RCC 7860 (cell line): ENCODE results near the gene BTBD9.

ENCODE experiments used
- DNase-seq: peaks from one replicate; pipeline ENCODE4 v3.0.0-alpha.2; 2015; ENCODE audit warnings: low spot score
- FAIRE-seq: peaks from 2 replicates; lab custom pipeline; 2012; peaks lifted over from hg19 to GRCh38; lab: Jason Lieb, UNC

Gene BTBD9

DNA sequence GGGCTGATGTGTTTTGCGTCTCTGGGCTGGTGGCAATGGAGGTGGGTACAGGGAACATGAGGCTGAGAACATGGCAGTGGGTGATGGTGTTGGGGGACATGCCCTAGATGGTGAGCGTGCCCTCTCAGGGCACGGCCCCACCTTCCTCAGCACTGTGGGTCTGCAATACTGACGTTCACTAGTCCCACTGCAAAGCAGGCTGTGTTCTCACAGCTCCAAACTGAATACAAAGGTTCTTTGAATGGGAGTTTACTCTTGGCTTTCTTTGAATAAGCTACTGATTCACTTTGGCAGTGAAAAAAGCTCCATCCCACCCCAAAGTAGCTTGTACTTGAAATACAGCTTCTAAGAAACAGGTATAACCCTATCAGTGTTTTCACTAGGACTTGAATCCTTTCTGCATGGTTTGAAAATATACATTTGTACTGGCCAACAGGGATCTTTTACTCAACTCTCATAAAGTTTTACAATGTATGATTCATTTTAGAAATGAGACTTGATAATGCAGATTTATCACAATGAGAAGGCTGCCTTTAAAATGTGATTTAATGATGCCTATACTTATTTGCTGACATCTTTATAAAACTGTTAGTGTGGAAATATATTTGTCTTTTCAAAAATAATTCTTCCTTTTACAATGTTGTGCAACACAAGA, 419.5 kb downstream of the BTBD9 start:
- no peak for FAIRE-seq
- no peak for DNase-seq

DNA sequence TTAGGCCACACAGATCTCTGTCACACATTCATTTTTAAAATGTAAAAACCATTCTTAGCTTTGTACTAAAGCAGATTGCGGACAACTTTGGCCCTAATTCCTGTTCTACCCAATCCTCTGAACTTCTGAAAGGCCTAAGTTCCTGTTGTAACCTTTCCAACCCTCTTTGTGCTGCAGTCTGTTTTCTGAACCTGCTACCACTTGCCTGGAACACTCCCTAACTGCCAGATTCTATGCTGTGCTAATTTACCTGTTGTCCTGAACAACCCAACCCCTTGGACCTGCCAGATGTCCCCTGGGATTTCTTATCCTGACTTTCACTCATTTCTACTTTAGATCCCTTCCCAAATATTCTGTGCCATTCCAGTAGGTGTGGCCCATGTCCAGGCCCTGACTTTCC, 421.5 kb downstream of the BTBD9 start:
- DNase-seq (no peak), FAIRE-seq (no peak)

DNA sequence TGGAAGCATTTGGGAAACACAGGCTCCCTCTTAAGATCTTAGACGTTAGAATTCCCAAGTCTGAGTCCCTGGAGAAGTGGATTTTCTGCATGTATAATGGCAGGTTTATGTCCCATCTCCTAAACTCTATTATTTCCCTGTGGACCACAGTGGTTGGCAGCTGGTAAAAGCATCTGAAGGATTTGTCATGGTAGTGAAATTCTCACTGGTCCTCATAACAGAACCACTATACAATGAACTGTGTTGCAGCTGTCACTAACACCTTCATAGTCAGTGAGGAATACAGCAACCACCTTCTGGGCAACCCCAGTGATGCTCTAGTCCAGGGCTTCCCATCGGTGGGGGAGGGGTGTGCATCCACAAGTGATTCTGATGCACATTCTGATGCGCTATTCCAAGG, 423.3 kb downstream of the BTBD9 start:
- no peak for FAIRE-seq

DNA sequence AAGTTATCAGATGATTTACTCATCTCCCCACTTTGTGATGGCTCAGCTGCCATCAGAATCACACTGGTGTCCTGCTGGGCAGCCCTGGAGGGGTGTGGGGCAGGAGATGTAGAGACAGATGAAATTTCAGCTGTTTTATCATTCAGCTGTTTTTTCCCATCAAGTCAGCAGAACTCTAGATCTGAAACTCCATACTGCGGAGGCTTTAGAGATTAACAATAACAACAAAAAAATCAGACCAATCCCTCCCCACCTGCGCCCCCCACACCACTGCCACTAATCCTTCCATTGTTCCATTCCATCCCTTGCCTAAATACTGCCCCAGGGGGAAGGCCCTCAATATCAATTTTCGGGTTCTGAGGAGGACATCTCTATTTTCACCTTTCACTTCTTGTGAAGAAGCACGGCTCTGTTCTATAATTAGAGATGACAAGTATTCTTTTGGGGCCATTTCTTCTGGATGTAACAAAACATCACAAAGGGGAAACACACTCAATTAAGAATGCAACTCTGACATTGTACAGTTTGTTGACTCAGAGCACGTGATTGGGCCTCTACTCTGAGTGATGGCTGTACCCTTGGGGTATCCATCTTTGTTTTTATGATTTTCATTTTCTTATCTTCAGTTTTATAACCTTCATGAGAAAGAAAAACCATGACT, 423.9 kb downstream of the BTBD9 start:
- DNase-seq (no peak), FAIRE-seq (no peak)

More for the DNA sequence above, 423.3 kb downstream of the BTBD9 start:
- DNase-seq, result no peak

DNA sequence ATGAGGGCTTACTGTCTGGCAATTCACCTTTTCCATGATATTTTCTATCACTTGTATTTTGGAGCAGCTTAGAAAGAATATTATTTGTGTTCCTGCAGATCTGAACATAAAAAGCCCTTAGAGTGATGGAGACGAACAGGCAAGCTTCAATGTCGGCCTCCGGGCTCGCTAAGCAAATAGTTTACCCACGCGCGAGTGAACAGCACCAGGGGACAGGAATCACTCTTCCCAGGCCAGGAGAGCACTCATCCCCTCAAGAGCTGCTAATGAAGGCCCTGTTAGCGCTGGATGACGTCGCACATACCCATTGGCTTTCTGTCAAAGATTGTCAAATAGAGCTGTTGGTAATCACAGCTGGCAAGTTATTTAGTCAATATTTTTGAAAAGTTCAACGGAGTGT, 424.5 kb downstream of the BTBD9 start:
- FAIRE-seq (no peak), DNase-seq (no peak)

DNA sequence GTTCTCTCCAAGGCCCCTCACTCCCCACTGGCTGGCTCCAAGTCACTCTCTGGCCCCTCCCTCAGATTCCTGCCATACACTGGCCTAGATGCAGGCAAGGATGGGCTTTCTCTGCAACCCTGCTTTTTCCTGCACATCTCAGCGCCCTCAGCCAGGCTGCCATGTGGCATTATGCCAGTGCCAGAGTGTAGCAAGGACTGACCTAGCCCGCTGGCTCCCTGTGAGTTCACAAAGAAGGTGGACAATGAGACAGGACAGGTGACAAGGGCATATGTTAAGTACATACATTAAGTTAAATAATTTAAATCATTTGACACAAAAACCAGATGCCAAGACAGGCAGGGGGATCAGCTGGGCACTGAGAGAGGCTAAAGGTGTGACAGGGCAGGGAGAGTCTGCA, 425.6 kb downstream of the BTBD9 start:
- no peak for DNase-seq
- FAIRE-seq, result no peak

DNA sequence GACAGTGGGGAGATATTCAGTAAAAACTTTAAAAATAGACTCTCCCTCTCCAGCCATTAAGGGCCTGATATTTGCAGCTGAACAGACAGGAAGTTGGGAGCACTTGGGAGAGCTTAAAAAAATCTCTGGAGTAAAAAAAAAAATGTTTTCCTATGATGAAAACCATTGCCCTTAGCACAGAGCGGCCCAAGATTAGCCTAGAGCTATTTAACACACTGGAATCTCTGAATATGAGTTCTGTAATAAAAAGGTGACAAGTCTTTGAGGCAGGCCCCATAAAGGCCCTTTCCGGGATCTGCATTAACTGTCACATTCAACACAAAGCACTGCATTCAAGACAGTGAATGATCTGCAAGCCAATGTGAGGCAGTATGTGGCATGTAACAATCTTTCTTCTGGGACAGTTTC, 426.5 kb downstream of the BTBD9 start:
- DNase-seq (no peak), FAIRE-seq (no peak)

DNA sequence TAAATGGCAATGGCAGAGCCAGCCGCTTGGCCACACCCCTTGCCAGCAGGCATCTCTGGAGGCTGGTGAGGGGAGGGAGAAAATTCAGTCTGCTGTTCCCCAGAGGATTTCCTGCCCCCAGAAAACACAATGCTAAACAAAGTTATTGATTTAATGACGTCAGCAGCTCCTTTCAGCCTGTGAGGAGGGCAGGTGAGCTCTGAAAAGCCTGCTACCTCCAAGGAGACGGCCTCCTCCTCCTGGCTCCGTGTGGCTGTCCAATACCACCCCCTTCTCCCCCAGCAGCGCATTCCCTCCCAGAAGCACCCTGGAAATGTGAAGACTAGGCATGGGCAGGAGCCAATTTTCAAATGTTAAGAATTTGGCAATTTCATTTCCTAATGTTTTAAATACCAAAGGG, 427.1 kb downstream of the BTBD9 start:
- no peak for FAIRE-seq
- no peak for DNase-seq

DNA sequence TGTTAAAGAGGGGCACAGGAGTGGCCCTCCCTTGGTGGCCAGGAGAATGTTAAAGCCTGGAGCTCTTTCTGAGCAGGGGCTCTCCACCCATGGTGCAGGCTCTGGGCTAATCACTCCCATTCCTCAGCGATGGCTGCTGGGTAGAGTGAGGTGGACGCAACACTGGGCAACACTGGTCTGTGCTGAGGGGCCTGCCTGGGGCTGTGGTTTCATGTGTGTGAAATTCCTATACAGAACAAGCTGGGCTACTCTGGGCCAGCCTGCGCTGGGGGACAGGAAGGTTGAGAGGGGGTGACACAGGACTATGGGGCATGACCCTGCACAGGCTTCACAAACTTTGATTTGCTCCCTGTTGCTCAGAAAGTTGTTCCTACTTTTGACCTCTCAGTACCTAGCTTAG, 427.6 kb downstream of the BTBD9 start:
- no peak for DNase-seq

DNA sequence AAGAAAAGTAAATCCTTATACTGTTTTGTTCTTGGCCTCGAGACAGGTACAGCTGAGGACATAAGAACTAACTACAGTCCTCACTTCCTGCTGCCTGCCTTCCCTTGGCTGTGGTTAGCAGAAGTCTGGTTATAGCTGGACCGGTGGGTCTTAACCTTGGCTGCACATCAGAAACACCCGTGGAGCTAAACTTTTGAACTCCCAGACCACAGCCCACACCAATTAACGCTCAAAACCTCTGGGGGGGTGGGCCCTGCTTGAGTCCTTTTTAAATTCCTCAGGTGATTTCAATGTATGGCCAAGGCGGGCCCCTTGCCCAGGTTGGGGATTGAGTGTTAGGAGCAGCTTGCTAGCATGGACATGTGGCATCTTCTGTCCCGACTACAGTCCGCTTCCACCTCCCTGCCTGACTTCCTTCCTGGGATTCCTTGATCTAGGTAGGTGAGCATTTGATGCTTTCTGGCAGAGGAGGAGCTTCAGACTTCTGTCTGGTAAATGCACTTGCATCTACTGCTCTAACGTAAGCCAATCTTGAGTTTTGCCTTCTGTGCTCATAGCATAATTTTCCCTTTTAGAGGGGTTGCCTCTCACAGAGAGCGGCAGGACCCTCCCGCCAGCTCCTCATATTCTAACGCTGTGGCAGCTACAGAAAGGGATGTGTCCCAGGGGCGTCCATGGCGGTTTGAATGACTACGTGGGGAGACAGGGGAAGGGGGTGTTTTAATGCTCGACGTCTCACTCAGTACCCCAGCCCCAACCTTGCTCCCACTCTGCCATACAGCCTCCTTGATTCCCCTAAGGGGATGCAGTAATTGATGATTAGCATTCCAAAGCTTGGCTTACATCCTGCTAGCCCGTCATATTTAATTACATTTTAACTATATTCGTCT, 430.1 kb downstream of the BTBD9 start:
- no peak for FAIRE-seq
- no peak for DNase-seq

More for the DNA sequence above, 427.6 kb downstream of the BTBD9 start:
- no peak for FAIRE-seq

DNA sequence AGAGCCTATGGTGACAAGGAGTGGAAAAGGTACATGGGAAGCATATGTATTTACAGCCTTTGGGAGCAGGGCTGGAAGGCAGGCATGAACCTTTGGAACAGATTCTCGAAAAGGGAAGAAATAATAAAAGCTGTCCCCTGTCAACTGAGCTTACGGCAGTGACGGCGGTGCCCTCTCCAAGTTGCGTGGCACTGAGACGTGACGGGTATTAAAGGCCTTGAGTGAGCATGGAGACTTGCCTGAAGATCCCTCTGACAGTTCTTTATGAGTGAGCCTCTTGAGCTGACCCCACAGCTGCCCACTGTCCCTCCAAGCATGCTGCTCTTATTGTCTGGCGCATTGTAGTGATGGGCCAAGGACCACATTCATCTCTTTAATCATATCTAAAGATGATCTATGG, 431.7 kb downstream of the BTBD9 start:
- FAIRE-seq (no peak), DNase-seq (no peak)

DNA sequence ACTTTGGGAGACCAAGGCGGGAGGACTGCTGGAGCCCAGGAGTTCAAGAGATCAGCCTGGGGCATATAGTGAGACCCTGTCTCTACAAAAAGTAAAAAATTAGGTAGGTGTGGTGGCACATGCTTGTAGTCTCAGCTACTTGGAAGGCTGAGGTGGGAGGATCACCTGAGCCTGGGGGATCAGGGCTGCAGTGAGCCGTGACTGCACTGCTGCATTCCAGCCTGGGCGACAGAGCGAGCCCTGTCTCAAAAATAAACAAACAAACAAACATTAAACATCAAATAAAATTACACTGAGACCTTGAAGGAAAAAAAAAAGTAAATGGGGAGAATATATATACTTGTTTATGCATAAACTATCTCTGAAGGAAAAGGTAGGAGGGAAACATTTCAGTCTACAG, 432.4 kb downstream of the BTBD9 start:
- FAIRE-seq, result no peak
- no peak for DNase-seq

DNA sequence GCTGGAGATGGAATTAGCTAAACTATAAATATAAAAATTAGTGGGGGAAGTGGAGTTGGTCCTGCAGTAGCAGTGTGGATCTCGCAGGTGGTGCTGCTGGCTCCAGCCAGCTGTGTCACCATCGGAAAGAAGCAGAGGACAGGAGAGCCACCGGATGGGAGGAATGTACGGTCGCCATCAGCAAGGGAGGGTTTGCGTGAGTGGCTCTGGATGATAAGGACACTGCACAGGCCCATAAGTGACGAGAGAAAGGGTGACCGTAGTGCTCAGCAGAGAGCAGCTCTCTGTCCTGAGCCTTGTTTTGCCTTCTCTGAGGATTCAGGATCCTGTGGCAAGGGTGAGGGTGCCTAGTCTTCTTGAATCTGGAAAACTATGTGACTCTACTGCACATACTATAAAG, 441.5 kb downstream of the BTBD9 start:
- no peak for FAIRE-seq
- DNase-seq, result no peak

DNA sequence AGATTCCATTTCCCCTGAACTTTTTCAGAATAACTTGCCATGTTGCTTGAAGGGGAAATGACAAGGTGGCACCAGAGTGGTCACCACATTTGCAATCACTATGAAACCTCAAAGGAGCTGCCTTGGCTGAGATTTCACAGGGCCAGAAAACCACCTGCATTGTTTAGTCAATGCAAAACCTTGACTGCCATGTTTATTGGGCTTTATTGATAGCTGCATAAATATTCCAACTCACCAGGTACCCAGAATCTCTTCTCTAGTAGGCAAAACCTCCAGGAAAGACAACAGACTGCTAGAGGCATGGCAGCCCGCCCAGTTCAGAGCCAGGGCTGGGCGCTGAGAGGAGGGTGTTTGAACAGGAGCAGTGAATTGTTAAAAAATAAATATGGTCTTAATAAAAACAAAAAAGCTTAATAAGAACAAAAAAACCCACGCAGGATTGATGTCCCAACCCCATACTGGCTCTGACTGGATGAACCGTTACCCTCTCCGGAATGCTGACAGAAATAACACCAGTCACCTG, 444.6 kb downstream of the BTBD9 start:
- no peak for DNase-seq
- FAIRE-seq, result no peak

DNA sequence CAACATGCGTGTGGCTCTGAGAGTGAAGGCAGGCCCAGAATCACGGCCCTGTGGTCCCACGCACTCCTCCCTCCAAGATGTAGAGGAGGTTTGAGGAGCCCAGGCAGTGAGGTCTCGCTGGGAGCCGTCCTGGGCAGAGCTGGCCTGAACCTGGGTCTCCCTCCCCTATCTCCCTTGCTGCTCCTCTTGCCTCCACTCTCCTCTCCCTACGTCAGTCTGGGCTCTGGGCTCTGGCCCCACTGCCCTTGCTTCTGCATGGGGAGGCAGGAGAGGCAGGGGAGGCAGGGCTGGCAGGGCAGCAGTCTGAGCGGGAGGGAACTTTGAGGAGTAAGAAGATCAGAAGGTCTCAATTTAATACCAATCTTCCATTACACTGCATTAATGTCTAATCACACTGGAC, 445.1 kb downstream of the BTBD9 start:
- no peak for DNase-seq
- no peak for FAIRE-seq

DNA sequence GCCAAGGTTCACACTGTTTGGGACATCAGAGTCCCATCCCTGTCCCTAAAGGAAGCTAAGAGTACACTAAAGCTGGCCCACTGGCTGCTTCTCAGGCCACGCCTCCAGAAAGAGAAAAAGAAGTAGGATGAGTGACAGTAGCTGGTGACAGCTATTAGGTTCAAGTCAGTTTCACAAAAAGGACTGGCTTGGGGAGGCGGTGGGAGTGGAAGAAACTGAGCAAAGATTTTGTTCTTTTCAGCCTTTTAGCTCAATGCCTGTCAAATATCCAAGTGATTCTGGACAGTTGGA, 445.5 kb downstream of the BTBD9 start:
- no peak for DNase-seq
- no peak for FAIRE-seq

DNA sequence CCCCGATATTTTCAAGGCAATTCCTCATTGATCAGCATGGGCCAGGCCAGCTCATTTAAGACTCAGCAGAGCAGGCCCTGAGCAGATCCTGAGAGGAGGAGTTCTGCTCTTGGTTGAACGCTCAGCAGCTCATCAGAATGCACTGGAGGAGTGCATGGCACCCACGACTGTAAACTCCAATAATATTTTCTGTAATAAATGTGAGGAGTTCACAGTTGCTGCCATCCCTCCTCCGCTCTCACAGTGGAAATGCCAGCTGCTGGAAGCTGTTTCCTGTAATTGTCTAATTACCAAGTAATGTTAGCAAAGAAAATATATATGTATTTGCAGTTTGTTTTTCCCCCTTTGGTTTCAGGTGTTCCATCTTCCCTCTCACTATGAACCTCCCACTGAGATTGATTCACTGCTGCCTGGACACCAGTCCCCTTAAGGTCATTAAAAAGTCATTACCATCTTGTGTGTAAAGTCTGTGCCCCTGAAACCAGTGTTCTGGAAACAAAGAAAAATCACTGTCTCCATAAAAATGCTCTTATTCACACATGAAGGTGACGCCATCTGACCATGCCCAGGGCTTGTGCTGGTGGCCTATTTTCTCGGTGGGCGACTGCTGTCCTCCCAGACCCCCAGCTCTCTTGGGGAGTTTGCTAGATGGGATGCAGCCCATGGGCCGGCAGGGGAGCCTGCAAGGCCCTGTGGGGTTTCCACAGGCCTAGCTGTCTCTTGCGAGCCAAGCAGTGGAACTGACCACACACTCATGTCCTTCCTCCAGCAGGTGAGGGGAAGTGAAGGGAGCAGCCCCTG, 446.0 kb downstream of the BTBD9 start:
- DNase-seq (no peak), FAIRE-seq (no peak)

DNA sequence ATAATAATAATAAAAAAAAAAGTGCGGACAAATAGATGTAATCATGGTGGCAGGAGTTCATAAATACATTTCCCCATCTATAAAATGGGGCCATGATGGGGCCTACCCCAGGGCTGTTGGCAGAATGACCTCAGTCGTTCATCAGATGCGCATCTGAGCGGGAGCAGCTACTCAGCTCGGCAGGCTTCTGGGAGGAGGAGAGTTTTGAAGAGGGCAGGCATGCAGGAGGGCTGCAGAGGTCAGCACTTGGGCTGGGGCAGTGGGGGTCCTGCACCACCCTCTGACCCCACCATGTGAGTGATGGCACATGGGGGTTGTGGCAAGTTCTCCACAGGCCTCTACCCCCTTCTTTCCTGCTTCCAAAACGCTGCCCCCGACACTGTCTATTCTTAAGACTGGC, 446.7 kb downstream of the BTBD9 start:
- FAIRE-seq (no peak), DNase-seq (no peak)

DNA sequence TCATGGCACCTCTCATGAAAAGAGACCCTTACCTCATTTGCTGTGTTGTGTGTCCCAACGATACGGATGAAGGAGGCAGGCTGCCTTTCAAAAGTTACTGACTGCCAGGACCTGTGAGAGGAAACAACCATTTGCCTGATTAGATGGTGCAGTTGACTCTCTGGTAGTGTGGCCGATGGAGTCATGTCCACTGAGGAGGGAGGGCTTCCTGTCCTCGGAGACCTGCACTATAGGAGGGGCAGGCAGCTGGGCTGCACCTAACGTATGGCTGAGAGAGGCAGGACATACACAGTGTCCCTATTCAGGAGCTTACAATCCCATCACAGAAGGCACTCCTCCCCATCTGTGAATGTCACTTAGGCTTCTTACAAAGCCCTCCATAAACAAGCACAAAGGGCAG, 447.2 kb downstream of the BTBD9 start:
- no peak for FAIRE-seq
- no peak for DNase-seq

DNA sequence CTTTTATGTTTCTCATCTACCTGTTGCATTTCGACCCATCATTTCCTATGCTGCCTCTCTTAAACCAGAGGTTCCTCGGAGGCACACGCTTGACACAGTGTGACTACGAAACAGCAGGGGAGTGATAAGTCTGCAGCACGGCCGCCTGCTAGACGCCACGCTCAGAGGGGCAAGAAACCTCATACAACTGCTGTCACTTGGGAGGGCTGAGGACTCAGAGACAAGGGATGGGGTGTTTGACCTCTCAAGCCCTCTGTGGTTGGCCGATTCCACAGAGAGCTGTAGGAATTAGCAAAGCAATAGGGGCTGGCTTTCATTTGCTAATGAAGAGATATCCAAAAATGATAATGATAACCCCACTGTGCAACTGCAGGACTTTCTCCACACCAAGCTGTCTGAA, 447.7 kb downstream of the BTBD9 start:
- FAIRE-seq, result no peak
- DNase-seq, result no peak

DNA sequence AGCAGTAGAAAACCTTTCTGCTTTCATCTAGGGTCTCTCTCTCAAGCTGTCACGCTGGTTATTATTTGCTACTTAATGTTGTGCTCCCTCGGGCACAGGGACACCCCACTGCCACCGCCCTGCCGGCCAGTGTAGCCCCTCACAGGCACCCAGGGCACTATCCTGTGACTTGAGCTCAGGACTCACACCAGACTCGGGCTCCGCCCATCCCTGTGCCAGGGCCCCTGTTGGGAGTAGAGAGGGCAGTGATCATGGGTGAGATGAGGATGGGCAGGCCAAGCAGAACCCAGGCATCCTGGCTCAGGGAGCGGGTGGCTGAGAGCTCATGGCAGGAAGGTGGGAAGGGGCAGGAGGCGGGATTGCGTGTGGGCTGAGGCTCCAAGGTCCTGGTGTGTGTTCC, 448.3 kb downstream of the BTBD9 start:
- DNase-seq (no peak), FAIRE-seq (no peak)
